HG03432 (cell line): ENCODE data around the gene BCL2L13.

Experiments used
- ATAC-seq: cut with Tn5 transposase; IDR thresholded peaks from one replicate; pipeline ENCODE4 v1.9.1; 2021; ENCODE audit warnings: mild to moderate bottlenecking, moderate library complexity; ENCODE audit not compliant: unreplicated experiment

The BCL2L13 gene

GRCh38 chr22:17725500-17725796 is 86.9 kb downstream of the BCL2L13 start:
- ATAC-seq: no peak

- ATAC-seq: no peak
These were observed 87.7 kb downstream of the BCL2L13 start for GRCh38 chr22:17726006-17726927.

GRCh38 chr22:17726928-17727897 is 88.7 kb downstream of the BCL2L13 start:
- no peak for ATAC-seq

- ATAC-seq: no peak
These were observed 90.2 kb downstream of the BCL2L13 start for GRCh38 chr22:17728786-17729185.

- no peak for ATAC-seq
These were observed 91.0 kb downstream of the BCL2L13 start for GRCh38 chr22:17729561-17729960.

GRCh38 chr22:17732251-17732854 is 93.8 kb downstream of the BCL2L13 start:
- no peak for ATAC-seq

- no peak for ATAC-seq
These were observed 94.9 kb downstream of the BCL2L13 start for GRCh38 chr22:17733466-17733865.

- no peak for ATAC-seq
These were observed 95.6 kb downstream of the BCL2L13 start for GRCh38 chr22:17734187-17734586.

- no peak for ATAC-seq
These were observed 100.0 kb downstream of the BCL2L13 start for GRCh38 chr22:17738386-17739128.

GRCh38 chr22:17739196-17739975 is 100.8 kb downstream of the BCL2L13 start:
- no peak for ATAC-seq

- ATAC-seq: no peak
These were observed 103.4 kb downstream of the BCL2L13 start for GRCh38 chr22:17741866-17742526.

GRCh38 chr22:17742527-17742902 is 104.0 kb downstream of the BCL2L13 start:
- peak; percentile 71 for ATAC-seq

- no peak for ATAC-seq
These were observed 105.3 kb downstream of the BCL2L13 start for GRCh38 chr22:17743661-17744411.

GRCh38 chr22:17744430-17744829 is 105.9 kb downstream of the BCL2L13 start:
- ATAC-seq: no peak

GRCh38 chr22:17746916-17747315 is 108.4 kb downstream of the BCL2L13 start:
- ATAC-seq: no peak

GRCh38 chr22:17748555-17749353 is 110.2 kb downstream of the BCL2L13 start:
- ATAC-seq: no peak

- no peak for ATAC-seq
These were observed 111.2 kb downstream of the BCL2L13 start for GRCh38 chr22:17749605-17750395.
